T-helper 2 cell (primary cell): ENCODE measurements around the gene ZBTB7C.
"Not testable (repeated sequence)": the region's sequence is repeated elsewhere in the genome, so short reads cannot be mapped to it uniquely, and the experiment has no call there.

ENCODE experiments used
- DNase-seq, 5 experiments: peaks; one replicate each; pipeline versions ENCODE4 v3.0.0 to v3.0.0-alpha.2; 2012 to 2022
- total RNA-seq, 2 donors: gene quantifications; one replicate each; lab custom pipeline; 2026; lab: John Stamatoyannopoulos, UW

The ZBTB7C gene
- total RNA-seq: 0 reads per million in 2 donors

DNA sequence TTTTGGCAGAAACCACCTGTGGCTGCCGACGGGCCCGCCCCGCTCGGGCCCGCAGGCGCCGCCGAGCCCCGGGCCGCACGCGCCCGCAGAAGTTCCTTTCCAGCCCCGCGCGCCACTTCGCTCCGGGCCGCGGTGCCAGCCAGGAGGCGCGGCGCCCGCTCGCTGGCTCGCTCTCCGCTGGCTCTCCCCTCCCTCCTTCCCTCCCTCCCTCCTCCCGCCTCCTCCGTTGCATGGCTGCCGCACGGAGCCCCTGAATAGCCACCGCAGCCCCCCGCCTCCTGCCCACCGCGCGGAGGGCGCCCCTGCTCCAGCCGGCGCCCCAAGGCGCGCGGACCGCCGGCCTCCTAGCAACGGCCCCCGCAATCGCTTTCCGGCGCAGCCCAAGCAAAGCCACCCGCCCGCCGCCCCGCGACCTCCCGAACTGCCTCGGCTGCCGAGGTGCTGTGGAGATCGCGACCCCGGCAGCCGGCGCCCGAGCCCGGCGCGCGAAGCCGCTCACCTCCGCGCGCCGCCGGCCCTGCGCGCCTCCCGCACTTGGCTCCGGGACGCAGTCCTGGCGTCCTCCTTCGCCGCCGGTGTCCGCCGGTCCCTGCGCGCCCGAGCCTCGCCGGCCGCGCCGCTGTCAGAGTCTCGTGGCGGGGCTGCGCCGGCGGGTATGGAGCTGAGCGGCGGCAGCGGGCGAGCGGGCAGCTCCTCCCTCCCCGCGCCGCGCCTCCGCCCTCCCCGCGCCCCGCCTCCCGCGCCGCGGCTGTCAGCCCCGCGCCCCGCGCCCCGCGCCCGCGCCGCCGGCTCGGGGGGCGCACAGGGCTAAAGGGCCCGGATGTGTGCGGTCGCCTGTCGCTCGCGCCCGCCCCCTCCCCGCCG, at the start of gene ZBTB7C:
ZBTB7C (minus strand) TSS at position 657 of the 864 bp plus-strand sequence.
- DNase-seq: peak in 1 of 5 experiments; percentile 30

GRCh38 chr18:48456838-48457237, 47.7 kb upstream of the ZBTB7C start:
- no peak for DNase-seq

DNA sequence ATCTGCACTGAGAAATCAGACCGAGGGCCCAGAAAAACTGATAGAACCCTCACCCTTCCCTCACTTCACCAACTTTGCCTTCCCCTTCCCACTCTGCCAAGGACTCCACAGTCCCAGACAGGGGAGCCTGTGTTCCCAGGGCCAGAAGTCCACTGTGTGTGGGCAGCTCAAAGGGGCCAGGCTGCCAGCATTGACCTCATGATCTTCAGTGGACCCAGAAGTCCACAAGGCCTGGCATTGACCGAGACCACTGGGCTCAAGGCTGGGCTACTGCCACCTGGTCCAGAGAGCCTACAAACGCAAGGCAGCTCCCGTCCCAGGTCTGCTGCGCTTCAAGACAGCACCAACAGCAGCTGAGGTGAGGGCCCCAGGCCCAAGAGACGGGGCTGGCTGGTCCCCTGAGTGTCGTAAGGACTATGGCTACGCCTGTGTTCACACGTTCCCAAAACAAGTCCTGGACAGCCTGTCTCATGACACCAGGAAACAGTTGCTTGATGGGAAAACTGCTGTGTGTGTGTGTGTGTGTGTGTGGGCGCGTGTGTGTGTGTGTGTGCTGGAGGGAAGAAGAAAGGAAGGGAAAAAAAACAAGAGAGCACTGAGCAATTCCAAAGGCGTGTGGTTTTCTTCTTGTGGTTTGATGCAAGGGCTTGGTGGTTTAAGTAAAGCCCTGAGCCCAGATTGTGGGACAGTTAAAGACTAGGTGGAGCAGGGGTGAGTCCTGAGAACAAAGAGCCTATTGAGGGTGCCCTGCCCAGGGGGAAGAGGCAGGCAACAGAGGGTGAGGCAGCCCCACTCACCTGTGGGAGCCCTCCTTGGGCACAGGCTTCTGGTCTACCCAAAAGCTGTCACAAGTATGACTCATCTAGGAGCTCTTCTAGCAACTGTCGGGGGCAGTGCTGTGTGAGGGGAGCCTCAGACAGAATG, 46.6 kb upstream of the ZBTB7C start:
- peak in 3 of 5 experiments; percentile 10 to 28 (median 19) for DNase-seq

- no peak for DNase-seq
Measured at GRCh38 chr18:48454261-48454757, 45.1 kb upstream of the ZBTB7C start.

GRCh38 chr18:48453330-48454066, 44.3 kb upstream of the ZBTB7C start:
- no peak for DNase-seq

DNA sequence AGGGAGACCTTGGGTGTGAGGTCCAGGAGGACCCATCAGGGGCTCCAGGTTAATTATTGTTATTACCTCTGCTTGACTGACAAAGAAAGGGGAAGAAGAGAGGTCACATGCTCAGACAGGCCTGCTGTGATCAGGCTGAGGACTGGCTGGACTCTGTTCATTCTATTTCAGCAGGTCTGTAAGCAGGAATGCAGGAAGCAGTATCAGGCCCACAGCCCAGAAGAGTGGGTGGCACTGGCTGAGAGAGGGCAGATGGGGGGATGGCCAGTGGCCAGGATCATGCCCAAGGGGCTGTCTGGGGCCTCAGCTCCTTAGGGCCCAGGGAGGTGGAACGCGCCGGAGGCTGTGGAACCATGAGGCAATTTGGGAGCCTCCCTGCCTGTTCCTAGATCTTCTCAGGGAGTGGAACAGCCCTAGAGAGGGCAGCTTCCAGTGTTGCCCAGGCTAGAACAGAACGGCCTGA, 43.7 kb upstream of the ZBTB7C start:
- DNase-seq: no peak

DNA sequence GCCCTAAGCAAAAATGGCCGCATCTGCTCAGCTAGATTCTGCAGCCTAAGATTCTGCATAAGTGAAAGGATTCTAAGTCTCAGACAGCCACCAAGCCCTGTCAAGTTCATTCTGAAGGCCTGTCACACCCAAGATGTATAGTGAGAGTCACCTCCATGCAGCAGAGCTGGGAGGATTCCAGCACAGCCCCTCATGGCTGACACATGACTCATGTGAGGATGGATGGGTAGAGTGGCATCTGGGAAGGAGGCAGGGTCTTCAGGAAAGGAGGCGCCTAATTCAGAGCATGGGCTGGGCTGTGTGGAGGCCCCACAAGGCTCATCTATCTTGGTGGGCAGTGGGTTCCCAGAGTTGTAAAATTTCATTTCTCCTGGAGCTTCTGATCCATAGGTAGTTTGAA, 41.5 kb upstream of the ZBTB7C start:
- no peak for DNase-seq

- peak in 3 of 5 experiments; percentile 31 to 68 (median 60) for DNase-seq
Measured at GRCh38 chr18:48446582-48447225, 37.5 kb upstream of the ZBTB7C start.

DNA sequence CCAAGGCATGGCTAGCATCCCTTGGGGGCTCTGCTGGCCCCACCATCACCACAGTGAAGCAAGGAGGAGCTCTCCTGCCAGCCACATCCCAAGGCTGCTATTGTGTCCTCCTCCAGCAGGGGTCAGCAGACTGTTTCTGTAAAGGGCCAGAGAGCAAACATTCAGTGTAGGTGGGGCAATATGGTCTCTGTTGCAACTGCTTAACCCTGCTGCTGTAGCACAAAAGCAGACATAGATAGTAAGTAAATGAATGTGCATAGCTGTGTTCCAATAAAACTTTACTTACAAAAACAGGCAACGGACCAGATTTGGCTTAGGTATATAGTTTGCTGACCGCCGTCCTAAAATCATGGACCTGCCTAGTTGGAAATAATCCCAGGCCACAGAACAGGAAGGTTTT, 36.4 kb upstream of the ZBTB7C start:
- peak in 4 of 5 experiments; percentile 6 to 66 (median 57) for DNase-seq

DNA sequence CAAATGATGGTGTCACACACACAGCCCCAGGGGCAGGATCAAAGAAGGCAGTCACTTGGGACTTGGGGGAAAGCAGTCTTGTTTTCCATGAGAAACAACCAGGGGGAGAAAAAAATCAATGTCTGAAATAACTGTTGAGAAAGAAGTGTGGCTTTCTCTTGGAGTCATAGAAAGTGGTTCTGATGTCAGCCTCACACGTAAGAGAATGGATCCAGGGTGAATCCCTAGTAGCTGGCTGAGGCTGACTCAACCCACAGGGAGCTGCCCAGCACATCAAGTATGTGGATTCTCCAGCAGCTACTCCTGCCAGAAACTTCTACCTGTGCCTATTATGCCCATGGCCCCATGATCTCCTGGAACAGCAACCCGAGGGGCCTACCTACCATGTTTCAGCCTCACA, 33.6 kb upstream of the ZBTB7C start:
- no peak for DNase-seq

DNA sequence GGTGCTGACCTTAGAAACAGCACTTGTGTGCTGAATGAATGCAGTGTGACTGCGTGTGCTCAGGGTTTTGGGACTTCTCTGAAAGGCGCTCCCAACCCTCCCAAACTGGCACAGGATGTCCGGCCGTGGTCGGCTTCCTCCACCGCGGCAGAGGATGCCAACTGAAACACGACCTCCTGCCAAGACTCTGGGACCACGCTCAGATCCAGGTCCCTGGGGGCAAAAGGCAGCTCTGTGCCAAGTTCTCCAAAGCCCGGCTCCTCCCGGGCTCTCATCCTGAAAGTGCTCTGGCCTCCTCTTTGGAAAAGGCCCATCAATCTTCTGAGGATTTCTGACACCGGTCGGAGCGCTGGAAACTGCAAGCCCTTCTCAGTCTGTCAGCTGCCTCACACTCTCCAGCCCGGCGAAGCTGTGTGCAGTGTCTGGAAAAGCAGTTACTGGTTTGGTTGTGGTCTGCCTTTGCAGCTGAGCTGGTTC, 32.3 kb upstream of the ZBTB7C start:
- no peak for DNase-seq

- no peak for DNase-seq
Measured at GRCh38 chr18:48440924-48441323, 31.7 kb upstream of the ZBTB7C start.

GRCh38 chr18:48436907-48437306, 27.7 kb upstream of the ZBTB7C start:
- DNase-seq: no peak

DNA sequence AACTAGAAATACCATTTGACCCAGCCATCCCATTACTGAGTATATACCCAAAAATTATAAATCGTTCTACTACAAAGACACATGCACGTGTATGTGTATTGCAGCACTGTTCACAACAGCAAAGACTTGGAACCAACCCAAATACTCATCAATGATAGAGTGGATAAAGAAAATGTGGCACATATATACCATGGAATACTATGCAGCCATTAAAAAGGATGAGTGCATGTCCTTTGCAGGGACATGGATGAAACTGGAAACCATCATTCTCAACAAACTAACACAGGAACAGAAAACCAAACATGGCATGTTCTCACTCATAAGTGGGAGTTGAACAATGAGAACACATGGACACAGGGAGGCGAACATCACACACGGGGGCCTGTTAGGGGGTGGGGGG, 25.2 kb upstream of the ZBTB7C start:
- not testable (repeated sequence) for DNase-seq

- DNase-seq: no peak
Measured at GRCh38 chr18:48433541-48433940, 24.4 kb upstream of the ZBTB7C start.

- DNase-seq: no peak
Measured at GRCh38 chr18:48430150-48430549, 21.0 kb upstream of the ZBTB7C start.

DNA sequence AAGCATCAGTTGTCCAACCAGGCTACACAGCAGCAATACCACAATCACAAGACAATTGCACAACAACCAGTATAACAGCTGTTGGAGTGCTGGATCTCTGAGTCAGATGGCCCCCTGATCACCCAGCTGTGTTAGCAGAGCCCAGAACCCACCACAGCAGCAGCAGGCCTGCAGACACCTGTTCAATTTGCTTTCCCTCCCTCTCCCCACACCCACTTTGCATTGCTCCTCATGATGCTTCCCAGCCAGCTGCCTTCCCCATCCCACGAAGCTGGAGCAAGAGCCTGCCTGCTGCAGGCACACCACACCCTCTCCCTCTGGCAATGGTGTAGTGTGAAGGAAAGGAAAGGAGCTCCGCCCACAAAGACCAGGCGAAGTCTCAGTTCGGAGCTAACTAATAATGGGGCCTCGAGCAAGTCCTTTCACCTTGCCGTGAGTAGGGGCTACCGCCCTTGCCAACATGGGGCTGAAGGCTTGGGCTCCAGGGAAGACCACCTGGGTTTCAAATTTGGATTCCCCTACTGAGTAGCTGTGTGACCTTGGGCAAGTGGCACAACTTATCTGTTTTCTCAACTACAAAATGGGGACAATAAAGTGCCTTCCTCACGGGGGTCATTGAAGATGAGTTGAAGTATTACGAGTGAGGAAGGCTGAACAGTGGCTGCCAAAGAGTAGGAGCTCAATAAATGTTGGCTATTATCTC, 19.4 kb upstream of the ZBTB7C start:
- no peak for DNase-seq

DNA sequence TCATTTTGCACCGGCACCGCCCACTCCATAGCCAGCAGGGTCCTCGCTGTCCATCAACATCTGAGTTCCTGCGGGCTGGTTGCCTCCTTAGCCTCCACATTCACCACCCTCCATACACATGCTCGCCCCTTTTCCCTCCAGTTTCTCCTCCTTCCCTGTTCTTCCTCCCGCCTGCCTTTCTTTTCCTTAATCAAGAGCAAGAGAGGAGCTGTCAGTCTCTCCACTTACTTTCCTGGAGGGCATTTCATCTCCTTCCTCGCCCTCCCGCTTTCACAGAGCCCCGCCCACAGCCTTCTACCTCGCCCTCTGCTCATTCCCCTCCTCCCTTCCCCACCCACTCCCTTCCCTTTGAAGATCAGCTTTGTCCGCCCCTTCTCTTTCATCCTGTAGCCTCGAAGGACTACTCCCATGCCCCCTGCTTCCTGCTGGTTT, 13.8 kb upstream of the ZBTB7C start:
- no peak for DNase-seq

DNA sequence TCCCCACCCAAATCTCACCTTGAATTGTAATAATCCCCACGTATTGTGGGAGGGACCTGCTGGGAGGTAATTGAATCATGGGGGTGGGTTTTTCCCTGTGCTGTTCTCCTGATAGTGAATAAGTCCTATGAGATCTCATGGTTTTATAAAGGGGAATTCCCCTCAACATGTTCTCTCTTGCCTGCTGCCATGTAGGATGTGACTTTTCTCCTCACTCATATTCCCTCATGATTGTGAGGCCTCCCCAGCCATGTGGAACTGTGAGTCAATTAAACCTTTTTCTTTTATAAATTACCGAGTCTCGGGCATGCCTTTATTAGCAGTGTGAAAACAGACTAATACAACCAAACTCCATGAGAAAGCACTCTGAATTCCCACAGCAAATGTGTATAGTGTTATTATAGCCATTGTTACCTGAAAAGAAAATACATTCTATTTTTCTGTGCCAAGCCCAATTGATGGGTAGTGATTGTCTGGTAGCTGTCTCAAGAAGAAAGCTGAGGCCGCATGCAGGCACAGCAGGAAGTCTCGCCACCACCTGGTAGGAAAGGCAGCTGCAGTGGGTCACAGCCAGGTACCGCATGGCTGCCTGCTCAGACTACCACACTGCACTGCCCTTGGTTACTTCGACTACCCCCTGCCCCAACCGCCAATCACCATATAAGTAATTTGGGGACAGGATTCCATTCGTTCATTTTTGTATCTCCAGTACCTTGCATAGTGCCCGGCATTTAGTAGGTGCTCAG, 10.3 kb upstream of the ZBTB7C start:
- DNase-seq: peak in 1 of 5 experiments; percentile 9
